ENCODE measurements around the gene SYCP3. TPM values are rescaled to one million over a fixed set of nuclear protein-coding genes. Genes with fewer than 3 reads are reported as not detected.

The SYCP3 gene
- total RNA-seq, 2 donors from 2014 or later = 0.29 to 0.47 TPM

- Mint-ChIP-seq H3K4me3 (no peak overlapping the region), H3K27ac (no peak overlapping the region), H3K27me3 (no peaks in the 10 kb centered on the region), H3K4me1 (no peaks in the 10 kb centered on the region), H3K36me3 (ENCODE audit: low read depth) (peaks cover 8% of the 10 kb centered on the region)
- H3K9me3 ChIP-seq (ENCODE audit: control insufficient read depth, low read length, poor library complexity, severe bottlenecking) = no peaks in the 10 kb centered on the region
- DNase-seq (no peak), ATAC-seq (no peak)
These were observed 32.9 kb upstream of the SYCP3 start for GRCh38 chr12:101772012-101772775.

GRCh38 chr12:101769865-101770264 is 30.6 kb upstream of the SYCP3 start:
- H3K27ac Mint-ChIP-seq = no peak overlapping the region
- H3K27me3 Mint-ChIP-seq = no peaks in the 10 kb centered on the region
- H3K4me1 Mint-ChIP-seq = no peaks in the 10 kb centered on the region
- DNase-seq (no peak), ATAC-seq (no peak)
- H3K9me3 ChIP-seq (ENCODE audit: control insufficient read depth, low read length, poor library complexity, severe bottlenecking) = no peaks in the 10 kb centered on the region
- peaks cover 4% of the 10 kb centered on the region for H3K36me3 Mint-ChIP-seq (ENCODE audit: low read depth)
- H3K4me3 Mint-ChIP-seq = no peak overlapping the region

GRCh38 chr12:101768781-101769180 is 29.5 kb upstream of the SYCP3 start:
- no peaks in the 10 kb centered on the region for H3K27me3 Mint-ChIP-seq
- H3K4me3 Mint-ChIP-seq = no peak overlapping the region
- H3K9me3 ChIP-seq (ENCODE audit: control insufficient read depth, low read length, poor library complexity, severe bottlenecking) = no peaks in the 10 kb centered on the region
- H3K4me1 Mint-ChIP-seq = no peaks in the 10 kb centered on the region
- no peak for DNase-seq
- H3K36me3 Mint-ChIP-seq (ENCODE audit: low read depth) = peaks cover 6% of the 10 kb centered on the region
- no peak for ATAC-seq
- no peak overlapping the region for H3K27ac Mint-ChIP-seq

GRCh38 chr12:101767537-101767936 is 28.3 kb upstream of the SYCP3 start:
- Mint-ChIP-seq H3K36me3 (ENCODE audit: low read depth) (peaks cover 6% of the 10 kb centered on the region), H3K27me3 (no peaks in the 10 kb centered on the region), H3K27ac (no peak overlapping the region), H3K4me1 (no peaks in the 10 kb centered on the region), H3K4me3 (no peak overlapping the region)
- ATAC-seq (no peak), DNase-seq (no peak)
- no peaks in the 10 kb centered on the region for H3K9me3 ChIP-seq (ENCODE audit: control insufficient read depth, low read length, poor library complexity, severe bottlenecking)

GRCh38 chr12:101764051-101764792 is 25.0 kb upstream of the SYCP3 start:
- no peak for DNase-seq
- H3K36me3 Mint-ChIP-seq (ENCODE audit: low read depth) = peaks cover 3% of the 10 kb centered on the region
- no peak for ATAC-seq
- no peaks in the 10 kb centered on the region for H3K4me1 Mint-ChIP-seq
- peak overlapping the region; percentile 21 for H3K27ac Mint-ChIP-seq
- no peaks in the 10 kb centered on the region for H3K27me3 Mint-ChIP-seq
- H3K4me3 Mint-ChIP-seq = no peak overlapping the region
- no peaks in the 10 kb centered on the region for H3K9me3 ChIP-seq (ENCODE audit: control insufficient read depth, low read length, poor library complexity, severe bottlenecking)

- no peak for DNase-seq
- H3K9me3 ChIP-seq (ENCODE audit: control insufficient read depth, low read length, poor library complexity, severe bottlenecking) = no peaks in the 10 kb centered on the region
- Mint-ChIP-seq H3K4me3 (no peak overlapping the region), H3K27ac (peak overlapping the region; percentile 51), H3K27me3 (no peaks in the 10 kb centered on the region), H3K4me1 (no peaks in the 10 kb centered on the region), H3K36me3 (ENCODE audit: low read depth) (peaks cover 3% of the 10 kb centered on the region)
- no peak for ATAC-seq
These were observed 24.1 kb upstream of the SYCP3 start for GRCh38 chr12:101763246-101763931.

GRCh38 chr12:101761781-101762180 is 22.5 kb upstream of the SYCP3 start:
- Mint-ChIP-seq H3K4me3 (no peak overlapping the region), H3K36me3 (ENCODE audit: low read depth) (peaks cover 5% of the 10 kb centered on the region), H3K27ac (no peak overlapping the region), H3K27me3 (no peaks in the 10 kb centered on the region), H3K4me1 (no peaks in the 10 kb centered on the region)
- DNase-seq = no peak
- no peak for ATAC-seq
- H3K9me3 ChIP-seq (ENCODE audit: control insufficient read depth, low read length, poor library complexity, severe bottlenecking) = no peaks in the 10 kb centered on the region

- DNase-seq (no peak), ATAC-seq (no peak)
- no peaks in the 10 kb centered on the region for H3K4me1 Mint-ChIP-seq
- H3K27ac Mint-ChIP-seq = no peak overlapping the region
- H3K27me3 Mint-ChIP-seq = no peaks in the 10 kb centered on the region
- H3K9me3 ChIP-seq (ENCODE audit: control insufficient read depth, low read length, poor library complexity, severe bottlenecking) = no peaks in the 10 kb centered on the region
- H3K36me3 Mint-ChIP-seq (ENCODE audit: low read depth) = peaks cover 6% of the 10 kb centered on the region
- no peak overlapping the region for H3K4me3 Mint-ChIP-seq
These were observed 22.1 kb upstream of the SYCP3 start for GRCh38 chr12:101761350-101761749.

GRCh38 chr12:101759396-101760047 is 20.3 kb upstream of the SYCP3 start:
- Mint-ChIP-seq H3K27me3 (no peaks in the 10 kb centered on the region), H3K4me1 (no peaks in the 10 kb centered on the region), H3K36me3 (ENCODE audit: low read depth) (peaks cover 13% of the 10 kb centered on the region), H3K27ac (no peak overlapping the region), H3K4me3 (no peak overlapping the region)
- no peak for DNase-seq
- peak; percentile 61 for ATAC-seq
- no peaks in the 10 kb centered on the region for H3K9me3 ChIP-seq (ENCODE audit: control insufficient read depth, low read length, poor library complexity, severe bottlenecking)

GRCh38 chr12:101750152-101750551 is 10.9 kb upstream of the SYCP3 start:
- ATAC-seq = no peak
- Mint-ChIP-seq H3K4me1 (peaks cover 7% of the 10 kb centered on the region), H3K4me3 (no peak overlapping the region), H3K27me3 (no peaks in the 10 kb centered on the region), H3K27ac (no peak overlapping the region), H3K36me3 (ENCODE audit: low read depth) (peaks cover 16% of the 10 kb centered on the region)
- no peaks in the 10 kb centered on the region for H3K9me3 ChIP-seq (ENCODE audit: control insufficient read depth, low read length, poor library complexity, severe bottlenecking)
- no peak for DNase-seq

- H3K9me3 ChIP-seq (ENCODE audit: control insufficient read depth, low read length, poor library complexity, severe bottlenecking) = no peaks in the 10 kb centered on the region
- no peak overlapping the region for H3K27ac Mint-ChIP-seq
These were observed 10.4 kb upstream of the SYCP3 start for GRCh38 chr12:101749657-101750056.

GRCh38 chr12:101748907-101749306 is 9.6 kb upstream of the SYCP3 start:
- no peaks in the 10 kb centered on the region for H3K27me3 Mint-ChIP-seq
- H3K4me1 Mint-ChIP-seq = peaks cover 9% of the 10 kb centered on the region
- no peak for DNase-seq
- no peaks in the 10 kb centered on the region for H3K9me3 ChIP-seq (ENCODE audit: control insufficient read depth, low read length, poor library complexity, severe bottlenecking)
- no peak overlapping the region for H3K4me3 Mint-ChIP-seq
- H3K36me3 Mint-ChIP-seq (ENCODE audit: low read depth) = peaks cover 11% of the 10 kb centered on the region
- ATAC-seq = no peak
- H3K27ac Mint-ChIP-seq = no peak overlapping the region

More at GRCh38 chr12:101749657-101750056, 10.4 kb upstream of the SYCP3 start:
- Mint-ChIP-seq H3K4me3 (no peak overlapping the region), H3K27me3 (no peaks in the 10 kb centered on the region), H3K36me3 (ENCODE audit: low read depth) (peaks cover 12% of the 10 kb centered on the region), H3K4me1 (peaks cover 7% of the 10 kb centered on the region)
- ATAC-seq = no peak
- no peak for DNase-seq

- no peaks in the 10 kb centered on the region for H3K9me3 ChIP-seq (ENCODE audit: control insufficient read depth, low read length, poor library complexity, severe bottlenecking)
- H3K4me3 Mint-ChIP-seq = no peak overlapping the region
- H3K4me1 Mint-ChIP-seq = peaks cover 11% of the 10 kb centered on the region
- peak overlapping the region; percentile 63 for H3K27ac Mint-ChIP-seq
- ATAC-seq (no peak), DNase-seq (no peak)
- H3K36me3 Mint-ChIP-seq (ENCODE audit: low read depth) = peaks cover 14% of the 10 kb centered on the region
- H3K27me3 Mint-ChIP-seq = no peaks in the 10 kb centered on the region
These were observed 8.4 kb upstream of the SYCP3 start for GRCh38 chr12:101747697-101748096.
